H1 (cell line): ENCODE data around the gene ANKS1B. TPM values are rescaled to one million over a fixed set of nuclear protein-coding genes. Genes with fewer than 3 reads are reported as not detected.

Source experiments
- CTCF ChIA-PET: fragments of 300-600 bp; sonication (Branson Sonifier 250); formaldehyde crosslinking; loops from one replicate; lab custom pipeline; 2021; ENCODE audit not compliant: partially characterized antibody; lab: Charles Lee
- POLR2A ChIA-PET: fragments of 300-600 bp; sonication (Branson Sonifier 250); formaldehyde crosslinking; loops from one replicate; lab custom pipeline; 2021; ENCODE audit warnings: inconsistent platforms; ENCODE audit not compliant: partially characterized antibody; lab: Charles Lee
- DNase-seq, 2 experiments: peaks; one replicate each; pipeline versions ENCODE4 v3.0.0 to v3.0.0-alpha.2; 2010 to 2022; ENCODE audit warnings: low spot score in 2 of 2, low read depth in 1 of 2, mixed read lengths in 1 of 2
- FAIRE-seq: peaks from 2 replicates; lab custom pipeline; 2011; peaks lifted over from hg19 to GRCh38; lab: Jason Lieb, UNC
- H2AFZ ChIP-seq: 2 replicates; pipeline ENCODE4 v1.8.1; 2012; ENCODE audit warnings: low read length, inconsistent platforms
- H2AK5ac ChIP-seq: 2 replicates; pipeline ENCODE4 v1.6.1; 2013; ENCODE audit warnings: low read depth, low read length
- H2BK120ac ChIP-seq: replicated peaks from 2 replicates; pipeline ENCODE3; 2013; ENCODE audit warnings: low read depth, low read length, inconsistent platforms
- H2BK12ac ChIP-seq: 2 replicates; pipeline ENCODE4 v1.6.1; 2013; ENCODE audit warnings: low read depth, low read length
- H2BK15ac ChIP-seq: 2 replicates; pipeline ENCODE4 v1.6.1; 2013; ENCODE audit warnings: low read length
- H2BK20ac ChIP-seq: 2 replicates; pipeline ENCODE4 v1.6.1; 2013; ENCODE audit warnings: low read length
- H2BK5ac ChIP-seq: 2 replicates; pipeline ENCODE4 v1.6.1; 2013; ENCODE audit warnings: low read depth, low read length
- H3K14ac ChIP-seq: 2 replicates; pipeline ENCODE4 v1.6.1; 2013; ENCODE audit warnings: inconsistent platforms; ENCODE audit not compliant: insufficient read length
- H3K18ac ChIP-seq: 2 replicates; pipeline ENCODE4 v1.6.1; 2013; ENCODE audit warnings: low read length; ENCODE audit errors: extremely low read depth
- H3K23ac ChIP-seq: 2 replicates; pipeline ENCODE4 v1.6.1; 2013; ENCODE audit warnings: inconsistent platforms; ENCODE audit not compliant: insufficient read length
- H3K23me2 ChIP-seq: 2 replicates; pipeline ENCODE4 v1.6.1; 2013; ENCODE audit warnings: low read depth, low read length
- H3K27ac ChIP-seq: 2 replicates; pipeline ENCODE4 v1.6.1; 2011; ENCODE audit warnings: low read depth, low read length, inconsistent platforms
- H3K27me3 ChIP-seq, 4 experiments: replicated peaks in 1 of 4; 1 replicate in 1 of 4; 2 replicates in 3 of 4; pipeline versions ENCODE4 v1.6.1 to v1.8.1; 2011 to 2013; ENCODE audit warnings: low read length in 3 of 4, mild to moderate bottlenecking in 3 of 4, inconsistent platforms in 2 of 4, mixed read lengths in 2 of 4, moderate library complexity in 1 of 4; ENCODE audit not compliant: control insufficient read depth in 3 of 4, insufficient read depth in 3 of 4; ENCODE audit errors: extremely low read depth in 1 of 4
- H3K36me3 ChIP-seq, 4 experiments: 2 replicates each; pipeline versions ENCODE4 v1.6.1 to v1.8.1; 2011 to 2013; ENCODE audit warnings: mild to moderate bottlenecking in 4 of 4, low read length in 3 of 4, moderate library complexity in 2 of 4, control low read depth in 1 of 4, inconsistent platforms in 1 of 4; ENCODE audit not compliant: insufficient read depth in 4 of 4, control insufficient read depth in 2 of 4
- H3K4ac ChIP-seq: replicated peaks from 2 replicates; pipeline ENCODE3; 2013; ENCODE audit warnings: low read length, low read depth, mixed read lengths, inconsistent platforms; ENCODE audit not compliant: insufficient read length
- H3K4me1 ChIP-seq, 4 experiments: replicated peaks in 1 of 4; 1 replicate in 1 of 4; 2 replicates in 3 of 4; pipeline versions ENCODE4 v1.6.1 to v1.8.1; 2011 to 2013; ENCODE audit warnings: low read length in 3 of 4, inconsistent platforms in 2 of 4, mixed read lengths in 1 of 4; ENCODE audit not compliant: insufficient read depth in 4 of 4, control insufficient read depth in 3 of 4
- H3K4me2 ChIP-seq, 2 experiments: 2 replicates each; pipeline versions ENCODE4 v1.6.1 to v1.8.1; 2011 to 2013; ENCODE audit warnings: low read depth in 2 of 2, low read length in 2 of 2, control low read depth in 1 of 2, inconsistent platforms in 1 of 2, mild to moderate bottlenecking in 1 of 2; ENCODE audit not compliant: insufficient read depth in 1 of 2
- H3K4me3 ChIP-seq, 4 experiments: fragments of 200-600, 300-600 bp in 1 of 4; sonication (generic), shearing (Covaris generic), sonication (Bioruptor Twin) in 1 of 4; 2 replicates each; pipeline versions ENCODE4 v1.5.1 to v1.8.1; 2011 to 2016; ENCODE audit warnings: low read length in 4 of 4, low read depth in 3 of 4, control low read depth in 2 of 4, inconsistent platforms in 2 of 4, mild to moderate bottlenecking in 2 of 4, mixed read lengths in 1 of 4, moderate library complexity in 1 of 4; ENCODE audit not compliant: insufficient read depth in 2 of 4; ENCODE audit errors: extremely low read depth in 1 of 4
- H3K56ac ChIP-seq: replicated peaks from 2 replicates; pipeline ENCODE3; 2013; ENCODE audit warnings: low read depth, mild to moderate bottlenecking, mixed read lengths, low read length, inconsistent platforms; ENCODE audit not compliant: insufficient read length
- H3K79me1 ChIP-seq: 2 replicates; pipeline ENCODE4 v1.6.1; 2013; ENCODE audit warnings: low read depth, low read length, control low read depth
- H3K79me2 ChIP-seq, 2 experiments: 2 replicates each; pipeline versions ENCODE4 v1.6.1 to v1.8.1; 2012 to 2013; ENCODE audit warnings: low read length in 2 of 2, mild to moderate bottlenecking in 2 of 2, inconsistent platforms in 1 of 2; ENCODE audit not compliant: insufficient read depth in 2 of 2, control insufficient read depth in 1 of 2
- H3K9ac ChIP-seq, 4 experiments: replicated peaks in 1 of 4; 1 replicate in 1 of 4; 2 replicates in 3 of 4; pipeline versions ENCODE4 v1.6.1 to v1.8.1; 2011 to 2013; ENCODE audit warnings: low read depth in 3 of 4, low read length in 3 of 4, control low read depth in 2 of 4, mild to moderate bottlenecking in 2 of 4, moderate library complexity in 2 of 4, inconsistent platforms in 1 of 4; ENCODE audit errors: extremely low read depth in 1 of 4
- H3K9me3 ChIP-seq, 2 experiments: 2 replicates each; pipeline versions ENCODE4 v1.6.1 to v1.8.1; 2012 to 2013; ENCODE audit warnings: mild to moderate bottlenecking in 2 of 2, moderate library complexity in 2 of 2, control low read depth in 1 of 2, inconsistent platforms in 1 of 2, low read depth in 1 of 2, low read length in 1 of 2, mixed read lengths in 1 of 2; ENCODE audit not compliant: insufficient read depth in 2 of 2
- H4K20me1 ChIP-seq, 2 experiments: replicated peaks in 1 of 2; 2 replicates each; pipeline versions ENCODE3 to v1.8.1; 2011 to 2013; ENCODE audit warnings: inconsistent platforms in 2 of 2, low read length in 2 of 2, mild to moderate bottlenecking in 1 of 2; ENCODE audit not compliant: insufficient read depth in 2 of 2, control insufficient read depth in 1 of 2
- H4K5ac ChIP-seq: 2 replicates; pipeline ENCODE4 v1.6.1; 2013; ENCODE audit warnings: low read length, low read depth, mixed read lengths, inconsistent platforms; ENCODE audit not compliant: insufficient read length
- H4K8ac ChIP-seq: 2 replicates; pipeline ENCODE4 v1.8.0; 2013; ENCODE audit warnings: mild to moderate bottlenecking, moderate library complexity, low read length, inconsistent platforms; ENCODE audit not compliant: insufficient read depth; ENCODE audit errors: extremely low read depth
- H4K91ac ChIP-seq: replicated peaks from 2 replicates; pipeline ENCODE3; 2013; ENCODE audit warnings: low read length, mixed read lengths, inconsistent platforms; ENCODE audit not compliant: insufficient read length
- BACH1 ChIP-seq: IDR thresholded peaks from 2 replicates; pipeline ENCODE4 v1.6.1; 2012; ENCODE audit warnings: low read length, improper control_type of control experiment
- HDAC2 ChIP-seq, 2 experiments: fragments of 300-600 bp in 1 of 2; sonication (generic) in 1 of 2; IDR thresholded peaks; 2 replicates each; pipeline ENCODE4 v1.6.1; 2011 to 2012; ENCODE audit warnings: low read depth in 2 of 2, low read length in 2 of 2, mild to moderate bottlenecking in 2 of 2, moderate library complexity in 2 of 2, borderline replicate concordance in 1 of 2, inconsistent platforms in 1 of 2
- HDAC6 ChIP-seq: IDR thresholded peaks from one replicate; pipeline ENCODE4 v1.7.1; 2012; ENCODE audit warnings: low read depth, mild to moderate bottlenecking, inconsistent platforms, low read length, moderate library complexity
- JUN ChIP-seq: IDR thresholded peaks from 2 replicates; pipeline ENCODE4 v1.6.1; 2011; ENCODE audit warnings: low read depth, mild to moderate bottlenecking, improper control_type of control experiment, low read length
- KDM5A ChIP-seq: fragments of 200-600 bp; IDR thresholded peaks from 2 replicates; pipeline ENCODE4 v1.7.1; 2012; ENCODE audit warnings: mild to moderate bottlenecking, low read length, inconsistent platforms, mixed read lengths
- RAD21 ChIP-seq, 2 experiments: IDR thresholded peaks in 1 of 2; conservative IDR thresholded peaks in 1 of 2; 2 replicates each; pipeline ENCODE4 v1.6.1; 2011; ENCODE audit warnings: low read depth in 2 of 2, low read length in 2 of 2, improper control_type of control experiment in 1 of 2, inconsistent platforms in 1 of 2, mild to moderate bottlenecking in 1 of 2, moderate library complexity in 1 of 2
- RFX5 ChIP-seq: IDR thresholded peaks from 2 replicates; pipeline ENCODE4 v1.6.1; 2011; ENCODE audit warnings: low read depth, low read length, improper control_type of control experiment, borderline replicate concordance
- SAP30 ChIP-seq: fragments of 300-600 bp; sonication (generic); IDR thresholded peaks from 2 replicates; pipeline ENCODE4 v1.7.1; 2012; ENCODE audit warnings: low read length, moderate library complexity, mild to moderate bottlenecking, inconsistent platforms; ENCODE audit not compliant: insufficient read depth, insufficient replicate concordance
- SUZ12 ChIP-seq: fragments of 200-600 bp; sonication (generic); IDR thresholded peaks from 2 replicates; pipeline ENCODE4 v1.6.1; 2012; ENCODE audit warnings: mild to moderate bottlenecking, inconsistent platforms, low read length, moderate library complexity, mixed read lengths
- TAF1 ChIP-seq: IDR thresholded peaks from 2 replicates; pipeline ENCODE4 v1.6.1; 2011; ENCODE audit warnings: mild to moderate bottlenecking, low read depth, low read length
- USF2 ChIP-seq: IDR thresholded peaks from 2 replicates; pipeline ENCODE4 v1.6.1; 2011; ENCODE audit warnings: low read length, improper control_type of control experiment
- ZNF274 ChIP-seq: IDR thresholded peaks from 2 replicates; pipeline ENCODE4 v1.7.0; 2012; ENCODE audit warnings: low read length, borderline replicate concordance; ENCODE audit errors: extremely low read depth
- WGBS, 2 experiments: shearing (Covaris generic) in 1 of 2; methylation state at CpG; one replicate each; pipeline versions ENCODE4 v1.1.6 to v1.1.7; 2013 to 2015; ENCODE audit warnings: low lambda C conversion rate in 2 of 2, mixed read lengths in 2 of 2, inconsistent platforms in 1 of 2, low coverage in 1 of 2, missing lambda C conversion rate in 1 of 2; ENCODE audit not compliant: insufficient replicate concordance in 2 of 2, insufficient coverage in 1 of 2, insufficient read length in 1 of 2; ENCODE audit errors: extremely low coverage in 1 of 2, missing lambda C conversion rate in 1 of 2; 5-methylcytosine and 5-hydroxymethylcytosine counted together
- polyA plus RNA-seq, 7 experiments: library from polyadenylated mRNA; depleted of rRNA in 3 of 7; stranded (reverse) in 5 of 7; unstranded in 2 of 7; fragments of >200 nt in 5 of 7; fragments of 200-250 nt in 2 of 7; gene quantifications; 1 replicate in 5 of 7; 2 replicates in 1 of 7; 4 replicates in 1 of 7; pipeline versions ENCODE4 v1.2.1 to v1.2.3, GENCODE V29; 2011 to 2013; ENCODE audit warnings: missing spikeins in 2 of 7, mixed read lengths in 2 of 7
- total RNA-seq: library from RNA; stranded (reverse); fragmentation: NEBNext Ultra II Directional; extraction: Animal tissue kit (Norgen Biotek cat#: 25700); gene quantifications from 2 replicates; pipeline ENCODE4 v1.2.1, GENCODE V29; 2021

ANKS1B gene
- total and polyA plus RNA-seq, 2 of the 8 experiments (the other 6 are each of a cell fraction or from before 2014, with no cell fraction given) = 2.7 to 6.1 TPM

GRCh38 chr12:99806304-99806703 is 178.4 kb downstream of the ANKS1B start:
- no peak overlapping the region for H2BK20ac ChIP-seq
- no peak overlapping the region for H3K4me2 ChIP-seq
- peaks cover 0 to 1% (median 0%) of the 10 kb centered on the region in 4 experiments; a peak in 1 of 7 replicates for H3K27me3 ChIP-seq
- H3K4me3 ChIP-seq = no peak overlapping the region
- no peak overlapping the region for H3K56ac ChIP-seq
- H4K20me1 ChIP-seq = no peaks in the 10 kb centered on the region
- no peak overlapping the region for H4K8ac ChIP-seq
- H3K14ac ChIP-seq = no peak overlapping the region
- H3K18ac ChIP-seq = no peak overlapping the region
- H3K79me1 ChIP-seq = no peaks in the 10 kb centered on the region
- no peaks in the 10 kb centered on the region for H3K9me3 ChIP-seq
- no peak overlapping the region for H3K9ac ChIP-seq
- H4K91ac ChIP-seq = no peak overlapping the region
- DNase-seq (no peak), FAIRE-seq (no peak)
- no peak overlapping the region for H2BK120ac ChIP-seq
- WGBS, 2 experiments = 93% methylated on average over 9 of the region's 9 CpGs; no CpG with 5 or more reads in 1 of the 2 experiments
- no peak overlapping the region for H2BK5ac ChIP-seq
- no peak overlapping the region for H3K23ac ChIP-seq
- no peaks in the 10 kb centered on the region for H3K79me2 ChIP-seq
- H3K23me2 ChIP-seq = no peaks in the 10 kb centered on the region
- no peaks in the 10 kb centered on the region for H3K4me1 ChIP-seq
- POLR2A ChIA-PET = no interaction called here
- no peak overlapping the region for H2BK15ac ChIP-seq
- H2BK12ac ChIP-seq = no peak overlapping the region
- no peak overlapping the region for H3K4ac ChIP-seq
- no peaks in the 10 kb centered on the region for H3K36me3 ChIP-seq
- no peak overlapping the region for H4K5ac ChIP-seq
- H3K27ac ChIP-seq = no peak overlapping the region
- no peak overlapping the region for H2AK5ac ChIP-seq
- CTCF ChIA-PET = no interaction called here
- no peak overlapping the region for H2AFZ ChIP-seq
- TF ChIP-seq KDM5A (no peak), RFX5 (no peak), USF2 (no peak), SUZ12 (no peak), ZNF274 (no peak), SAP30 (no peak), TAF1 (no peak), HDAC2 (IDR thresholded peaks at IDR 0.05; ENCODE audit: borderline replicate concordance in 1 of 2, low read depth in 2 of 2, low read length in 2 of 2) (no peak), RAD21 (IDR thresholded peaks at IDR 0.05 in 1 of 2, conservative IDR thresholded peaks at IDR 0.05 in 1 of 2; ENCODE audit: low read depth in 2 of 2, low read length in 2 of 2) (no peak), HDAC6 (no peak), BACH1 (no peak), JUN (no peak)
- TF ChIP-seq, all 59 proteins: peak for 0
